Measurements from ENCODE around the gene AMH.

DNA sequence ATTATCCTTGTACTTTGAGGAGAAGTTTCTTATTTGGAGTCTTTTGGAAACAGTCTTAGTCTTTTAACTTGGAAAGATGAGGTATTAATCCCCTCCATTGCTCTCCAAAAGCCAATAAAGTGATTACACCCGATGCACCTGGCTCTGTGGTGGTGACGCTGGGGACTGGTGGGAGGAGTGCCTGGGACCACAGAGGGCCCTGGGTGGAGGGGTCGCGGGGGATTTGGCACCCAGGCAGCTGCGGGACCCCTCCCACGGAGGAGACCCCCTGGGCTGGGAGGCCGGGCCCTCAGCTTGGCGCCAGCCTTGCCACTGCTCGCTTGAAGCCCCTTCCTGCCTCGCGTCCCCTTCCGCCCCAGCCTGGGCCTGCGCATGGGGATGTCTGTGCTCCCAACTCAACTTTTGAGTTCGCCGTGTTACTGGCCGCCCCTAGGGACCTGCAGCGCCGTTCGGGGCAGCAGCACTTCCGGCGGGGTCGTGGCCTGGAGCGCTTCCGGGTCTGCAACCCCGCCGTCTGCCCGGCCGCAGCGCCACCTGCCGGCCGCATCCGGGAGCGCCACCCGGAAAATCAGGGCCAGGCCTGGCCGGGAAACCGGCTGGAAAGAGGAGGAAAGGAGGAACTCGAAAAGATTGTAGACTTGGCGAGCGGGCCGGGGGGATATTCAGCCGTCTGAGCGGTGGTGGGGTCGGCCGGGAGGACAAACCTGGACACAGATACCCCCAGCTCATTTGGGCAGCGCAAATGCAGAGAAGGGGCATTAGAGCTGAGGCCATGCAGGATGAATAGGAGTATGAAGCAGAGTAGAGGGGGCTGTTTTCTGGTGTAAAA lies 24.4 kb downstream of the AMH start:
- TF ChIP-seq, protein P1, sequence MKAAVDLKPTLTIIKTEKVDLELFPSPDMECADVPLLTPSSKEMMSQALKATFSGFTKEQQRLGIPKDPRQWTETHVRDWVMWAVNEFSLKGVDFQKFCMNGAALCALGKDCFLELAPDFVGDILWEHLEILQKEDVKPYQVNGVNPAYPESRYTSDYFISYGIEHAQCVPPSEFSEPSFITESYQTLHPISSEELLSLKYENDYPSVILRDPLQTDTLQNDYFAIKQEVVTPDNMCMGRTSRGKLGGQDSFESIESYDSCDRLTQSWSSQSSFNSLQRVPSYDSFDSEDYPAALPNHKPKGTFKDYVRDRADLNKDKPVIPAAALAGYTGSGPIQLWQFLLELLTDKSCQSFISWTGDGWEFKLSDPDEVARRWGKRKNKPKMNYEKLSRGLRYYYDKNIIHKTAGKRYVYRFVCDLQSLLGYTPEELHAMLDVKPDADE (IDR thresholded peaks at IDR 0.05): peak; percentile 74; the same call in 1 of the 2 replicates
- TF ChIP-seq, protein P2, sequence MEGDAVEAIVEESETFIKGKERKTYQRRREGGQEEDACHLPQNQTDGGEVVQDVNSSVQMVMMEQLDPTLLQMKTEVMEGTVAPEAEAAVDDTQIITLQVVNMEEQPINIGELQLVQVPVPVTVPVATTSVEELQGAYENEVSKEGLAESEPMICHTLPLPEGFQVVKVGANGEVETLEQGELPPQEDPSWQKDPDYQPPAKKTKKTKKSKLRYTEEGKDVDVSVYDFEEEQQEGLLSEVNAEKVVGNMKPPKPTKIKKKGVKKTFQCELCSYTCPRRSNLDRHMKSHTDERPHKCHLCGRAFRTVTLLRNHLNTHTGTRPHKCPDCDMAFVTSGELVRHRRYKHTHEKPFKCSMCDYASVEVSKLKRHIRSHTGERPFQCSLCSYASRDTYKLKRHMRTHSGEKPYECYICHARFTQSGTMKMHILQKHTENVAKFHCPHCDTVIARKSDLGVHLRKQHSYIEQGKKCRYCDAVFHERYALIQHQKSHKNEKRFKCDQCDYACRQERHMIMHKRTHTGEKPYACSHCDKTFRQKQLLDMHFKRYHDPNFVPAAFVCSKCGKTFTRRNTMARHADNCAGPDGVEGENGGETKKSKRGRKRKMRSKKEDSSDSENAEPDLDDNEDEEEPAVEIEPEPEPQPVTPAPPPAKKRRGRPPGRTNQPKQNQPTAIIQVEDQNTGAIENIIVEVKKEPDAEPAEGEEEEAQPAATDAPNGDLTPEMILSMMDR (conservative IDR thresholded peaks at IDR 0.05; ENCODE audit: low read depth in 2 of 2): peak; percentile 86 to 87
- peak; percentile 37; the same call in 1 of the 2 replicates for TF ChIP-seq CREB1 (CRISPR knock-in tag; IDR thresholded peaks at IDR 0.05; ENCODE audit: low read depth)
- TF ChIP-seq, protein P3, sequence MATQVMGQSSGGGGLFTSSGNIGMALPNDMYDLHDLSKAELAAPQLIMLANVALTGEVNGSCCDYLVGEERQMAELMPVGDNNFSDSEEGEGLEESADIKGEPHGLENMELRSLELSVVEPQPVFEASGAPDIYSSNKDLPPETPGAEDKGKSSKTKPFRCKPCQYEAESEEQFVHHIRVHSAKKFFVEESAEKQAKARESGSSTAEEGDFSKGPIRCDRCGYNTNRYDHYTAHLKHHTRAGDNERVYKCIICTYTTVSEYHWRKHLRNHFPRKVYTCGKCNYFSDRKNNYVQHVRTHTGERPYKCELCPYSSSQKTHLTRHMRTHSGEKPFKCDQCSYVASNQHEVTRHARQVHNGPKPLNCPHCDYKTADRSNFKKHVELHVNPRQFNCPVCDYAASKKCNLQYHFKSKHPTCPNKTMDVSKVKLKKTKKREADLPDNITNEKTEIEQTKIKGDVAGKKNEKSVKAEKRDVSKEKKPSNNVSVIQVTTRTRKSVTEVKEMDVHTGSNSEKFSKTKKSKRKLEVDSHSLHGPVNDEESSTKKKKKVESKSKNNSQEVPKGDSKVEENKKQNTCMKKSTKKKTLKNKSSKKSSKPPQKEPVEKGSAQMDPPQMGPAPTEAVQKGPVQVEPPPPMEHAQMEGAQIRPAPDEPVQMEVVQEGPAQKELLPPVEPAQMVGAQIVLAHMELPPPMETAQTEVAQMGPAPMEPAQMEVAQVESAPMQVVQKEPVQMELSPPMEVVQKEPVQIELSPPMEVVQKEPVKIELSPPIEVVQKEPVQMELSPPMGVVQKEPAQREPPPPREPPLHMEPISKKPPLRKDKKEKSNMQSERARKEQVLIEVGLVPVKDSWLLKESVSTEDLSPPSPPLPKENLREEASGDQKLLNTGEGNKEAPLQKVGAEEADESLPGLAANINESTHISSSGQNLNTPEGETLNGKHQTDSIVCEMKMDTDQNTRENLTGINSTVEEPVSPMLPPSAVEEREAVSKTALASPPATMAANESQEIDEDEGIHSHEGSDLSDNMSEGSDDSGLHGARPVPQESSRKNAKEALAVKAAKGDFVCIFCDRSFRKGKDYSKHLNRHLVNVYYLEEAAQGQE (IDR thresholded peaks at IDR 0.05; ENCODE audit: unreplicated experiment): no peak

Data from GM23338 (cell line).